SK-N-SH (cell line): ENCODE results near the gene CACNB3.

ENCODE experiments used
- CTCF ChIP-seq: fragments of 200-600 bp; sonication (generic); IDR thresholded peaks from 2 replicates; pipeline ENCODE4 v1.6.1; 2017; ENCODE audit warnings: antibody characterized with exemption, mild to moderate bottlenecking, moderate library complexity
- EZH2phosphoT487 ChIP-seq: fragments of 200-600 bp; sonication (generic); IDR thresholded peaks from 2 replicates; pipeline ENCODE4 v1.6.1; 2017; ENCODE audit warnings: low read depth, mixed run types, mild to moderate bottlenecking, antibody characterized with exemption, moderate library complexity, borderline replicate concordance
- FOXJ3 ChIP-seq: sonication (generic); formaldehyde crosslinking; IDR thresholded peaks from 2 replicates; pipeline ENCODE4 v1.5.1; 2020; ENCODE audit warnings: mild to moderate bottlenecking, missing genetic modification reagents
- MEF2A ChIP-seq: IDR thresholded peaks from 2 replicates; pipeline ENCODE4 v1.4.0; 2012; ENCODE audit warnings: low read depth, borderline replicate concordance
- POLR2AphosphoS5 ChIP-seq: IDR thresholded peaks from 2 replicates; pipeline ENCODE4 v1.6.1; 2012; ENCODE audit warnings: low read depth, low read length
- TAF1 ChIP-seq: IDR thresholded peaks from 2 replicates; pipeline ENCODE4 v1.6.1; 2012; ENCODE audit warnings: low read depth, mild to moderate bottlenecking, low read length, moderate library complexity, borderline replicate concordance
- USF1 ChIP-seq: IDR thresholded peaks from 2 replicates; pipeline ENCODE4 v1.4.0; 2012; ENCODE audit warnings: low read depth, borderline replicate concordance
- TF ChIP-seq, protein P1 (sequence below): IDR thresholded peaks from 2 replicates; pipeline ENCODE4 v1.4.0; 2012; ENCODE audit warnings: low read depth

DNA sequence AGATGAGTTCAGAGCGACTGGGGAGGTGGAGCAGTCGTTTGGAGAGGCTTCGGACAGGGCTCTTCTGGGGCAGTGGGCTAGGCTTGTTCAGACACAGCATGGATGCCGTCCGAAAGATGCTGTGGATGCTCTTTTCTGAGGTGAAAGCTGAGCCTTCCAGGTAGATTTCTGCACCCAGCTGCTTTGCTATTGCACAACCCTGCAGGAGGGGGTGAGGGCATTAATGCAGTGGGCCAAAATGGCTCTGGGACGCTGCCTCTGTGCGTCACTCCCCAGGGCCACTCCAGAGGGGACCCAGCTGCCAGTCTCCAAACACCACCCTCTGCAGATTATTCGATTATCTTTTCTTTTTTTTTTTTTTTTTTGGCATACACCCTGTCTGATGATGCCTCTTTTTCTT, 39.7 kb downstream of the CACNB3 start:
- no peak for TF ChIP-seq CTCF
- no peak for TF ChIP-seq MEF2A
- no peak for TF ChIP-seq POLR2AphosphoS5
- TF ChIP-seq EZH2phosphoT487, result no peak
- TF ChIP-seq TAF1, result no peak
- TF ChIP-seq, protein P1, sequence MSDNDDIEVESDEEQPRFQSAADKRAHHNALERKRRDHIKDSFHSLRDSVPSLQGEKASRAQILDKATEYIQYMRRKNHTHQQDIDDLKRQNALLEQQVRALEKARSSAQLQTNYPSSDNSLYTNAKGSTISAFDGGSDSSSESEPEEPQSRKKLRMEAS, result no peak
- TF ChIP-seq FOXJ3 (CRISPR knock-in tag), result no peak
- TF ChIP-seq USF1, result no peak
